Thymus (tissue), 11 donors: Measurements from ENCODE around the gene RIPPLY1. TPM values are rescaled to one million over a fixed set of nuclear protein-coding genes. Genes with fewer than 3 reads are reported as not detected.

Source experiments
- DNase-seq, 9 donors: peaks; one replicate each; pipeline ENCODE4 v3.0.0-alpha.2; 2013; ENCODE audit warnings: low spot score in 9 of 9, low read depth in 6 of 9, missing footprints in 1 of 9
- H3K27ac ChIP-seq, 2 donors: one replicate each; pipeline ENCODE4 v1.5.1; 2013; ENCODE audit warnings: control low read depth in 1 of 2, low read depth in 1 of 2, low read length in 1 of 2, mild to moderate bottlenecking in 1 of 2, moderate library complexity in 1 of 2
- H3K27me3 ChIP-seq, 2 donors: one replicate each; pipeline ENCODE4 v1.5.1; 2013; ENCODE audit warnings: low read length in 1 of 2; ENCODE audit not compliant: control insufficient read depth in 2 of 2, insufficient read depth in 1 of 2
- H3K36me3 ChIP-seq, 2 donors: one replicate each; pipeline ENCODE4 v1.5.1; 2013; ENCODE audit warnings: low read length in 1 of 2, mild to moderate bottlenecking in 1 of 2, moderate library complexity in 1 of 2; ENCODE audit not compliant: control insufficient read depth in 2 of 2, insufficient read depth in 2 of 2
- H3K4me1 ChIP-seq, 2 donors: one replicate each; pipeline ENCODE4 v1.5.1; 2013; ENCODE audit warnings: low read length in 2 of 2; ENCODE audit not compliant: control insufficient read depth in 2 of 2, insufficient read depth in 2 of 2
- H3K4me3 ChIP-seq, 2 donors: one replicate each; pipeline ENCODE4 v1.5.1; 2013; ENCODE audit warnings: low read length in 2 of 2, control low read depth in 1 of 2, mild to moderate bottlenecking in 1 of 2
- H3K9me3 ChIP-seq, 2 donors: one replicate each; pipeline ENCODE4 v1.5.1; 2013; ENCODE audit warnings: low read length in 1 of 2, mild to moderate bottlenecking in 1 of 2; ENCODE audit not compliant: control insufficient read depth in 2 of 2, insufficient read depth in 1 of 2
- WGBS: extraction: QIAGEN DNeasy Blood & Tissue Kit; methylation state at CpG from one replicate; pipeline ENCODE4 v1.1.7; 2013; 5-methylcytosine and 5-hydroxymethylcytosine counted together
- polyA plus RNA-seq: library from polyadenylated mRNA; stranded (reverse); fragments of 200-250 nt; gene quantifications from one replicate; pipeline ENCODE4 v1.2.3, GENCODE V29; 2013
- total RNA-seq: library from RNA; stranded (reverse); fragments of 120-200 nt; gene quantifications from one replicate; pipeline ENCODE4 v1.2.4, GENCODE V29; 2013
- donor health status: healthy.

The RIPPLY1 gene
- total and polyA plus RNA-seq, 2 donors: 0.05 TPM; not detected in 1

- H3K36me3 ChIP-seq: no peaks in the 10 kb centered on the region
- H3K9me3 ChIP-seq: no peaks in the 10 kb centered on the region
- H3K4me1 ChIP-seq: no peaks in the 10 kb centered on the region
- no peaks in the 10 kb centered on the region for H3K27me3 ChIP-seq
- no peak overlapping the region for H3K27ac ChIP-seq
- DNase-seq: no peak
- 89% methylated on average over 4 of the region's 4 CpGs for WGBS
- H3K4me3 ChIP-seq: no peak overlapping the region
These were observed 1.3 kb downstream of the RIPPLY1 start for GRCh38 chrX:106901781-106902219.

GRCh38 chrX:106901341-106901740, 1.8 kb downstream of the RIPPLY1 start:
- Histone ChIP-seq H3K9me3 (no peaks in the 10 kb centered on the region), H3K4me1 (no peaks in the 10 kb centered on the region), H3K27ac (no peak overlapping the region), H3K36me3 (no peaks in the 10 kb centered on the region), H3K4me3 (no peak overlapping the region), H3K27me3 (no peaks in the 10 kb centered on the region)
- no peak for DNase-seq
- 88% methylated on average over 3 of the region's 3 CpGs for WGBS

GRCh38 chrX:106899841-106900240, 3.3 kb downstream of the RIPPLY1 start:
- Histone ChIP-seq H3K4me1 (no peaks in the 10 kb centered on the region), H3K4me3 (no peak overlapping the region), H3K36me3 (no peaks in the 10 kb centered on the region), H3K27ac (no peak overlapping the region), H3K9me3 (no peaks in the 10 kb centered on the region), H3K27me3 (no peaks in the 10 kb centered on the region)
- WGBS: 100% methylated on average over 1 of the region's 1 CpG
- DNase-seq: no peak

- no peaks in the 10 kb centered on the region for H3K36me3 ChIP-seq
- no peak overlapping the region for H3K4me3 ChIP-seq
- WGBS: 82% methylated on average over 2 of the region's 2 CpGs
- no peak for DNase-seq
- H3K9me3 ChIP-seq: no peaks in the 10 kb centered on the region
- no peaks in the 10 kb centered on the region for H3K27me3 ChIP-seq
- no peak overlapping the region for H3K27ac ChIP-seq
- H3K4me1 ChIP-seq: no peaks in the 10 kb centered on the region
These were observed 3.9 kb downstream of the RIPPLY1 start for GRCh38 chrX:106899276-106899675.

GRCh38 chrX:106898462-106898861, 4.7 kb downstream of the RIPPLY1 start:
- H3K27ac ChIP-seq: no peak overlapping the region
- DNase-seq: peak in 2 of 9 donors; percentile 20 to 38
- no peaks in the 10 kb centered on the region for H3K9me3 ChIP-seq
- WGBS: 35% methylated on average over 1 of the region's 1 CpG
- no peak overlapping the region for H3K4me3 ChIP-seq
- H3K36me3 ChIP-seq: no peaks in the 10 kb centered on the region
- H3K4me1 ChIP-seq: no peaks in the 10 kb centered on the region
- H3K27me3 ChIP-seq: no peaks in the 10 kb centered on the region

- no peak overlapping the region for H3K4me3 ChIP-seq
- H3K27ac ChIP-seq: no peak overlapping the region
- no peak for DNase-seq
- no peaks in the 10 kb centered on the region for H3K9me3 ChIP-seq
- WGBS: 92% methylated on average over 6 of the region's 6 CpGs
- no peaks in the 10 kb centered on the region for H3K27me3 ChIP-seq
- no peaks in the 10 kb centered on the region for H3K4me1 ChIP-seq
- no peaks in the 10 kb centered on the region for H3K36me3 ChIP-seq
These were observed 5.9 kb downstream of the RIPPLY1 start for GRCh38 chrX:106897259-106897658.

- Histone ChIP-seq H3K36me3 (no peaks in the 10 kb centered on the region), H3K9me3 (no peaks in the 10 kb centered on the region), H3K27ac (no peak overlapping the region), H3K4me1 (no peaks in the 10 kb centered on the region), H3K27me3 (no peaks in the 10 kb centered on the region), H3K4me3 (no peak overlapping the region)
- WGBS: 73% methylated on average over 3 of the region's 3 CpGs
- no peak for DNase-seq
These were observed 8.1 kb downstream of the RIPPLY1 start for GRCh38 chrX:106894978-106895452.

GRCh38 chrX:106894392-106894909, 8.7 kb downstream of the RIPPLY1 start:
- no peaks in the 10 kb centered on the region for H3K4me1 ChIP-seq
- no peaks in the 10 kb centered on the region for H3K9me3 ChIP-seq
- H3K27ac ChIP-seq: no peak overlapping the region
- H3K4me3 ChIP-seq: no peak overlapping the region
- DNase-seq: peak in 3 of 9 donors; percentile 4 to 46 (median 45)
- no peaks in the 10 kb centered on the region for H3K27me3 ChIP-seq
- H3K36me3 ChIP-seq: no peaks in the 10 kb centered on the region
- WGBS: 44% methylated on average over 6 of the region's 6 CpGs

GRCh38 chrX:106891762-106892460, 11.2 kb downstream of the RIPPLY1 start:
- no peaks in the 10 kb centered on the region for H3K27me3 ChIP-seq
- no peaks in the 10 kb centered on the region for H3K36me3 ChIP-seq
- H3K4me1 ChIP-seq: no peaks in the 10 kb centered on the region
- H3K27ac ChIP-seq: no peak overlapping the region
- DNase-seq: no peak
- 88% methylated on average over 7 of the region's 7 CpGs for WGBS
- H3K9me3 ChIP-seq: no peaks in the 10 kb centered on the region
- no peak overlapping the region for H3K4me3 ChIP-seq
